Vagina (tissue), 2 donors: ENCODE measurements around the gene CRYGB.

Experiments
- CTCF ChIP-seq, 3 experiments: fragments of 450-650 bp in 2 of 3; fragments of 200-600 bp in 1 of 3; sonication (generic) in 1 of 3; IDR thresholded peaks; one replicate each; pipeline ENCODE4 v1.5.1; 2017 to 2019; ENCODE audit warnings: antibody characterized with exemption in 3 of 3, mild to moderate bottlenecking in 2 of 3, moderate library complexity in 2 of 3
- POLR2AphosphoS5 ChIP-seq, 2 donors: sonication (generic); formaldehyde crosslinking; IDR thresholded peaks; one replicate each; pipeline ENCODE4 v1.9.0; 2017; ENCODE audit warnings: antibody characterized with exemption in 2 of 2, mild to moderate bottlenecking in 2 of 2, low read depth in 1 of 2; ENCODE audit not compliant: insufficient read depth in 1 of 2

GRCh38 chr2:208186465-208186864 is 40.5 kb upstream of the CRYGB start:
- TF ChIP-seq CTCF (IDR thresholded peaks at IDR 0.05) (no peak), POLR2AphosphoS5 (IDR thresholded peaks at IDR 0.05; ENCODE audit: insufficient read depth in 1 of 2, low read depth in 1 of 2) (no peak)
